Measurements from ENCODE around the gene PRKG1.
"Not testable (repeated sequence)": the region's sequence is repeated elsewhere in the genome, so short reads cannot be mapped to it uniquely, and the experiment has no call there.

- TF ChIP-seq POLR2AphosphoS5, POLR2A, TAF1 (IDR thresholded peaks at IDR 0.05; ENCODE audit: low read depth, low read length): not testable (repeated sequence)
Observed at GRCh38 chr10:51688826-51689225, 614.5 kb downstream of the PRKG1 start.

Measured in GM12891 (cell line).